ENCODE results near the gene TMPRSS6. TPM values are rescaled to one million over a fixed set of nuclear protein-coding genes. Genes with fewer than 3 reads are reported as not detected.
A peak's percentile ranks its signal among the peaks of the same experiment; 100 is the strongest.

TMPRSS6 gene
- total and polyA plus RNA-seq, 2 of the 13 experiments (the other 11 are each of a cell fraction or from before 2014, with no cell fraction given), result 4.2 to 4.8 TPM

- H3K4me1 ChIP-seq (ENCODE audit: insufficient read depth, low read length), result 0 out of 2 replicates have a peak, but pooled peaks cover 10% of the 10 kb centered on the region
- no TSS peak for BruUV-seq (replicated peaks)
- ATAC-seq (no peak), FAIRE-seq (no peak), DNase-seq (ENCODE audit: low spot score) (no peak)
- peak; percentile 92 for TF ChIP-seq ZNF768 (CRISPR knock-in tag; IDR thresholded peaks at IDR 0.05)
- TF ChIP-seq PBX3 (CRISPR knock-in tag; IDR thresholded peaks at IDR 0.05; ENCODE audit: borderline replicate concordance), result no peak
- no peak overlapping the region for H2AFZ ChIP-seq (ENCODE audit: low read length)
- H3K27ac ChIP-seq (ENCODE audit: extremely low read length, insufficient read depth, low read length), result no peak overlapping the region
- WGBS (ENCODE audit: low lambda C conversion rate), result 38% methylated on average over 2 of the region's 16 CpGs
- peaks cover 7 to 44% of the 10 kb centered on the region in 2 experiments; a peak in 4 of 5 replicates for H3K27me3 ChIP-seq (ENCODE audit: control insufficient read depth in 1 of 2, insufficient read depth in 2 of 2, low read length in 2 of 2)
- ChIA-PET CTCF (ENCODE audit: low intra/inter-chr PET ratio, low total read pairs) (no interaction called here), POLR2A (no interaction called here)
- H3K4me3 ChIP-seq (replicated peaks in 1 of 3; ENCODE audit: insufficient read depth in 1 of 3, low read depth in 2 of 3, low read length in 3 of 3), result no peak overlapping the region
- H3K9ac ChIP-seq (ENCODE audit: insufficient read depth, low read depth, low read length), result no peak overlapping the region
- no peaks in the 10 kb centered on the region for H4K20me1 ChIP-seq (ENCODE audit: insufficient read depth, low read length)
- H3K4me2 ChIP-seq (ENCODE audit: low read depth, low read length), result no peak overlapping the region
- in situ Hi-C loops (cut with HindIII; ENCODE audit: extremely low pct_ligation_motif_present, low pct_unique_long_range_greater_than_20kb), result no loop called here
- intact Hi-C loops (cut with micrococcal nuclease; ENCODE audit: unreplicated experiment), result no loop called here
- no peaks in the 10 kb centered on the region for H3K79me2 ChIP-seq (ENCODE audit: insufficient read depth, low read length)
- no peaks in the 10 kb centered on the region for H3K9me3 ChIP-seq (ENCODE audit: low read length)
- no peaks in the 10 kb centered on the region for H3K36me3 ChIP-seq (replicated peaks in 1 of 2; ENCODE audit: control insufficient read depth in 1 of 2, insufficient read depth in 2 of 2, low read length in 2 of 2)
Observed at GRCh38 chr22:37140686-37141323, 31.3 kb upstream of the TMPRSS6 start.

GRCh38 chr22:37139762-37140161 is 30.2 kb upstream of the TMPRSS6 start:
- in situ Hi-C loops (cut with HindIII; ENCODE audit: extremely low pct_ligation_motif_present, low pct_unique_long_range_greater_than_20kb) (no loop called here), intact Hi-C loops (cut with micrococcal nuclease; ENCODE audit: unreplicated experiment) (no loop called here)
- Histone ChIP-seq H3K79me2 (ENCODE audit: insufficient read depth, low read length) (no peaks in the 10 kb centered on the region), H3K27ac (ENCODE audit: extremely low read length, insufficient read depth, low read length) (no peak overlapping the region), H3K9me3 (ENCODE audit: low read length) (no peaks in the 10 kb centered on the region), H3K36me3 (replicated peaks in 1 of 2; ENCODE audit: control insufficient read depth in 1 of 2, insufficient read depth in 2 of 2, low read length in 2 of 2) (no peaks in the 10 kb centered on the region), H3K4me2 (ENCODE audit: low read depth, low read length) (no peak overlapping the region), H3K4me3 (replicated peaks in 1 of 3; ENCODE audit: insufficient read depth in 1 of 3, low read depth in 2 of 3, low read length in 3 of 3) (no peak overlapping the region), H3K27me3 (ENCODE audit: control insufficient read depth in 1 of 2, insufficient read depth in 2 of 2, low read length in 2 of 2) (peaks cover 7 to 42% of the 10 kb centered on the region in 2 experiments; a peak in 4 of 5 replicates), H3K4me1 (ENCODE audit: insufficient read depth, low read length) (no peaks in the 10 kb centered on the region), H2AFZ (ENCODE audit: low read length) (no peak overlapping the region), H3K9ac (ENCODE audit: insufficient read depth, low read depth, low read length) (no peak overlapping the region), H4K20me1 (ENCODE audit: insufficient read depth, low read length) (no peaks in the 10 kb centered on the region)
- 20% methylated on average over 3 of the region's 7 CpGs for WGBS (ENCODE audit: low lambda C conversion rate)
- no peak for DNase-seq (ENCODE audit: low spot score)
- no peak for FAIRE-seq
- no TSS peak for BruUV-seq (replicated peaks)
- TF ChIP-seq YEATS2 (CRISPR knock-in tag; IDR thresholded peaks at IDR 0.05; ENCODE audit: borderline replicate concordance) (no peak), PHF5A (CRISPR knock-in tag; IDR thresholded peaks at IDR 0.05; ENCODE audit: low read depth, unreplicated experiment) (no peak), MYC (CRISPR knock-in tag; IDR thresholded peaks at IDR 0.05; ENCODE audit: borderline replicate concordance) (no peak), ZNF350 (CRISPR knock-in tag; IDR thresholded peaks at IDR 0.05; ENCODE audit: borderline replicate concordance, low read depth) (no peak), ZFP90 (CRISPR knock-in tag; IDR thresholded peaks at IDR 0.05; ENCODE audit: borderline replicate concordance) (no peak), CTCF (CRISPR knock-in tag; IDR thresholded peaks at IDR 0.05) (peak; percentile 31; the same call in 1 of the 2 replicates), ZBTB46 (CRISPR knock-in tag; IDR thresholded peaks at IDR 0.05; ENCODE audit: borderline replicate concordance) (no peak), BCL6 (CRISPR knock-in tag; IDR thresholded peaks at IDR 0.05) (no peak), STAG1 (CRISPR knock-in tag; IDR thresholded peaks at IDR 0.05) (peak; percentile 42)
- ATAC-seq, result peak; percentile 70
- CTCF ChIA-PET (ENCODE audit: low intra/inter-chr PET ratio, low total read pairs), result no interaction called here
- POLR2A ChIA-PET, result no interaction called here
